ENCODE results near the gene RNASEH1.
"Not testable (repeated sequence)": the region's sequence is repeated elsewhere in the genome, so short reads cannot be mapped to it uniquely, and the experiment has no call there.

RNASEH1 gene

DNA sequence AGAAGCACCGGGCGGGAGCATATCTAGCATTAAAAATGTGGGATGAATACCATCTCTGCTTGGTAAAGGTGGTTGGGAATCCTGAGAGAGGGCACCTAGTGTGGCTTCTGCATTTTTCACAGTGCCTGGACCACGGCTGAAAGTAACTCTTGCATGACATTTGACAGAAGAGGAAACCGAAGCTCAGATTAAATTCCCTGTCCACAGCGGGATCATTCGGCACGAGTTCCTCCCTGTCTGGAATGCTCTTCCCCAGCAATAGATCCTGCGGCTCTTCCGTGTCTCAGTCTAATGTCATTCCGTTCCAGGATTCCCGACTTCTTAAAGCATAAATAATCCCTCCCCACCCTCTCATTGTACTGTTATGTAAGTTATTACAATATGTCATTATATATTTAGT lies 16.0 kb upstream of the RNASEH1 start:
- DNase-seq (ENCODE audit: low read depth) = no peak
- no peak overlapping the region for H3K4me3 ChIP-seq (ENCODE audit: low read depth, low read length)
- no peak for TF ChIP-seq CTCF (conservative IDR thresholded peaks at IDR 0.05; ENCODE audit: low read depth, low read length)

- H3K4me3 ChIP-seq (ENCODE audit: low read depth, low read length) = no peak overlapping the region
- DNase-seq (ENCODE audit: low read depth) = no peak
- no peak for TF ChIP-seq CTCF (conservative IDR thresholded peaks at IDR 0.05; ENCODE audit: low read depth, low read length)
Measured at GRCh38 chr2:3572620-3573019, 14.5 kb upstream of the RNASEH1 start.

DNA sequence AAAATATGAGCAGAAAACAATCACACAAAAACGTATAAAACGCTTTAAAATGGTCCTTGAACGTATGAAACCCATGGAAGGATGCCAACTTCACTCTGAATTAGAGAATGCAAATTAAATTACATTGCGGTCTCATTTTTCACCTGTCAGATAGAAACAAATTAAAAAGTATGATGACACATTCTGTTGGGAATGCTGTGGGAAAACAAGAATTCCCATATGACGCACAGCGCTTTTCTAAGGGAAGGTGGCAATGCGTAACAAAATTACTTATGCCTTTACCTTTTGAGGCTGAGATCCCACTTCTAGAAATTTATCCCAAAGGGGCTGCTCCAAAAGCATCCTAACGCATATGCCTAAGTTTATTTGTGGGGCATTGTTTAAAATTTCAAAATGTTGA lies 13.2 kb upstream of the RNASEH1 start:
- DNase-seq (ENCODE audit: low read depth) = no peak
- no peak overlapping the region for H3K4me3 ChIP-seq (ENCODE audit: low read depth, low read length)
- no peak for TF ChIP-seq CTCF (conservative IDR thresholded peaks at IDR 0.05; ENCODE audit: low read depth, low read length)

- not testable (repeated sequence) for H3K4me3 ChIP-seq (ENCODE audit: low read depth, low read length); DNase-seq (ENCODE audit: low read depth)
Measured at GRCh38 chr2:3569656-3570055, 11.5 kb upstream of the RNASEH1 start.

DNA sequence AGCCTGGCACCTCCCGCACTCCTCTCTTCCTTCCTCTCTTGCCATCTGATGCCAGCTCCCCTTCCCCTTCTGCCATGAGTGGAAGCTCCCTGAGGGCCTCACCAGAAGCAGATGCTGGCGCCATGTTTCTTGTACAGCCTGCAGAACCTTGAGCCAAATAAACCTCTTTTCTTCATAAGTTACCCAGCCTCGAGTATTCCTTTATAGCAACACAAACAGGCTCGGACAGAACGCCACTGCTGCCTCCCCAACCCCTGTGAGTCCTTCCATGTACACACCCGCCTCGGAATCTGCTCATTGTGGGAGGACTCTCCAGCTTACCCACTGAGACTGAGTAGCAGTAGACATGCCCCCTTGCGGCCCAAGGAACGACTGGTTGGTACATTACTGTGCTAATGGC lies 8.7 kb upstream of the RNASEH1 start:
- no peak for DNase-seq (ENCODE audit: low read depth)
- H3K4me3 ChIP-seq (ENCODE audit: low read depth, low read length) = no peak overlapping the region
- no peak for TF ChIP-seq CTCF (conservative IDR thresholded peaks at IDR 0.05; ENCODE audit: low read depth, low read length)

DNA sequence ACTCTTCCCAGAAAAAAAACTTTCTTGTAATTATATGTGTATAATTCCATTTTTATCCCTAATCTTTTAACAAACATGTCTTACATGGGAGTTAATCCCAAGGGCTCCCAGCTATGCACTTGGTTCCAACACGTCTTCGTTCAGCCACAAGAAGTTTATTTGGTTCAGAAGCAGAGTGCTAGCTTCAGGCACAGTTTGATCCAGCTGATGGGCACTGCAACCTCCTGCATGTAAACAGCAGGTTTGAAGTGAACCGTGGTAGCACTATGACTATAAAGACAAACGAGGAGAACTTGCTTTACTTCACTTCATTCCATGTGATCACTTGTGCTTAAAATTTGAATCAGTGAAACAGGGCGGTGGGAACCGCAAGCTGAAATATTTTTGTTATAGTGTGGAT lies 7.0 kb upstream of the RNASEH1 start:
- no peak overlapping the region for H3K4me3 ChIP-seq (ENCODE audit: low read depth, low read length)
- no peak for DNase-seq (ENCODE audit: low read depth)
- TF ChIP-seq CTCF (conservative IDR thresholded peaks at IDR 0.05; ENCODE audit: low read depth, low read length) = no peak

DNA sequence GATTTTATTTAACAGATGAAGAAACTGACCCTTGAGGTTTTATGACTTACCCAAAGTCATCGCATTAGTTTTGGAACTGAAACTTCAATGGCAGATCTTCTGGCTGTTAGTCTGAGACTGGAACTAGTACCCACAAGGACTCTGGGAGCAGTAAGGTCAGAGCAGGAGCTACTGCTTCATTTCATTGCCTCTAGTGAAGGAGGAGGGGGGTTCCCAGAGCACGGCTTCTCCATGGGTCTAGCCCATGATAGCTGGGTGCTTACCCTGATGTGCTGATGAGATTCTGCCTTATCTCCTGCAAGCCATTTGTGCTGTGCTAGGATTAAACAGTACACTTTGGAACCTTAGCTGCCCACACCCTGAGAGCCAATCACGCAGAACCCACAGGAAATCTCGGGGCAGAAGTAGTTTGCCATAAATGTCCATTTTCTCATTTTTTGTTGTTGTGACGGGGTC lies 5.4 kb upstream of the RNASEH1 start:
- no peak for DNase-seq (ENCODE audit: low read depth)
- no peak overlapping the region for H3K4me3 ChIP-seq (ENCODE audit: low read depth, low read length)
- TF ChIP-seq CTCF (conservative IDR thresholded peaks at IDR 0.05; ENCODE audit: low read depth, low read length) = no peak
